Measurements from ENCODE around the gene SIAE. TPM values are rescaled to one million over a fixed set of nuclear protein-coding genes. Genes with fewer than 3 reads are reported as not detected.
A peak's percentile ranks its signal among the peaks of the same experiment; 100 is the strongest.

Gene SIAE
- total RNA-seq, 1 donor from 2014 or later, result 4.8 TPM

DNA sequence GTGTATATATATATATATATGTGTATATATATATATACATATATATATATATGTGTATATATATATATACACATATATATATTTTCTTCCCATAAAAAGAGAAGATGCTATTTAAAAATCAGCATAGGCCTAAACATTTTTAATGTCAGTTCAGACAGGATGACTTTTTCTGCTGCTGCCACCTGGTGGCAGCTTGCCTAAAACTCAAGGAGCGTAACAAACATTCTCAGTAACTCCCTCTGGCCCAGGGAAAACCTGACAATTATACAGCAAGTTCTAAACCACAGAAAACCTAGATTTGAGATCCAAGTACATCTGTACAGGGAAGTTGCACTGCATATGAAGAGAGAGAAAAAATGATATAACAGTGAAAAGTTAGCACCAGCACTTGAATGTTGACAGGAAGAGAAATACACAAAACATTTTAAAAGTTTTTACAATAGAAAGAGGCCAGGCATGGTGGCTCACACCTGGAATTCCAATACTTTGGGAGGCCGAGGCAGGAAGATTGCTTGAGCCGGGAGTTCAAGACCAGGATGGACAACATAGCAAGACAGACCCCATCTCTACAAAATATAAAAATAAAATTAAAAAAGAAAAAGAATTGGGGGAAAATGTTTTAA, 87.2 kb downstream of the SIAE start:
- no peak overlapping the region for H3K27ac ChIP-seq
- intact Hi-C loops (cut with DNase I), result loop anchor here (2.0 to 10.0 kb wide), 2 partner anchors 172 to 512 kb away; no protein-coding TSS in a partner anchor
- H3K36me3 ChIP-seq, result no peaks in the 10 kb centered on the region
- TF ChIP-seq CTCF (IDR thresholded peaks at IDR 0.05), result peak; percentile 26 to 56 (median 45)
- H3K27me3 ChIP-seq, result no peaks in the 10 kb centered on the region
- DNase-seq (ENCODE audit: low spot score in 2 of 2), result no peak
- no peaks in the 10 kb centered on the region for H3K9me3 ChIP-seq
- H3K4me3 ChIP-seq, result no peak overlapping the region
- no peaks in the 10 kb centered on the region for H3K4me1 ChIP-seq

DNA sequence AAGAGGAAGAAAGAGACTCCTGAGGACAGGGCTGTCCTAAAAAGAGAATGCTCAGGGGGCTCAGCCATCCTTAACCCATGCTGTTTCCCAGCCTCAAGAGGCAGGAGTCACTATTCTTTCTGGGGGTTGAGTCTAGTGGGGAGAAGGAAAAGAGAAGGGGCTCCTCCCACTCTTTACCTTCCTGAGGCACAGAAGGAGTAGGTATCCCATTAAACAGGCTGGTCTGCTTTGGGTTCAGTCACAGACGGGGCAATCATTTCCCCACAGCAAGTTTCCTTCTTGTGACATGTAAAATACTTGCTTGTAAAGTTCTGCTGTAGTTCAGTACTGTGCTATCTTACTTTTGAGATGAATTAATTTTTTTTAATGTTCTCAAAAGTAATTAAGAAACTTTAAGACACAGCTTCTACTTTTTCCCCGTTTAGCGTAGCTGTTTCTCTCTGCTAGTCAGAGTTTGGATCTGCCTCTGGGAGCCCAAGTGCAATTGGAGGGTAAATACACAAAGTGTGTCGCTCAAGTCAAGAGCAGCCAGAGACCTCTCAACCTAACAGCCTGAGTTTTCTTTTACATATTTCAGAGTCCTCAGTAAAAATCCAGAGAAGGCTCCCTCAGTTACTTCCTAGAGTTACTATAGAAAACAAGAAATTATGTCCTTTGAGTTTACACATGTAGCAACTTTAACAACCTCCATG, 88.7 kb downstream of the SIAE start:
- no peaks in the 10 kb centered on the region for H3K27me3 ChIP-seq
- no peak for TF ChIP-seq CTCF (IDR thresholded peaks at IDR 0.05)
- intact Hi-C loops (cut with DNase I), result loop anchor here (10.0 kb wide), 1 partner anchor 510 kb away; no protein-coding TSS in a partner anchor
- H3K36me3 ChIP-seq, result no peaks in the 10 kb centered on the region
- DNase-seq (ENCODE audit: low spot score in 2 of 2), result no peak
- H3K4me1 ChIP-seq, result no peaks in the 10 kb centered on the region
- no peak overlapping the region for H3K27ac ChIP-seq
- H3K9me3 ChIP-seq, result no peaks in the 10 kb centered on the region
- no peak overlapping the region for H3K4me3 ChIP-seq

DNA sequence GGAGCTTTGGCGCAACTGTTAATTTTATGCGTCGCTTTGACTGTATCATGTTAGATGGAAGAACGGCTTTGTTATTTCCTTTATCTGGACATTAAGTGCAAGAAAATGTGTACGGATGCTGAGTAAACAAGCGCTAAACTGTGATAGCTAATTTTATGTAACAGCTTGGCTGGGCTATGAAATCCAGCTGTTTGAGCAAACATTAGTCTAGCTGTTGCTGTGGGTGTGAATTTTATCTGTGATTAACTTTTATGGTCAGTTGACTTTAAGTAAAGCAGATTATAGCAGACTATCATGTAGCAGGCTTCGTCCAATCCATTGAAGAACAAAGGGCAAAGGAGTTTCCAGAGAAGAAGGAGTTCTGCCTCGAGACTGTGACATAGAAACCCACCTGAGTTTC, 89.8 kb downstream of the SIAE start:
- intact Hi-C loops (cut with DNase I), result loop anchor here (10.0 kb wide), 1 partner anchor 509 kb away; no protein-coding TSS in a partner anchor
- no peaks in the 10 kb centered on the region for H3K36me3 ChIP-seq
- H3K4me3 ChIP-seq, result no peak overlapping the region
- no peaks in the 10 kb centered on the region for H3K9me3 ChIP-seq
- no peaks in the 10 kb centered on the region for H3K27me3 ChIP-seq
- no peaks in the 10 kb centered on the region for H3K4me1 ChIP-seq
- no peak for DNase-seq (ENCODE audit: low spot score in 2 of 2)
- no peak for TF ChIP-seq CTCF (IDR thresholded peaks at IDR 0.05)
- no peak overlapping the region for H3K27ac ChIP-seq

Other genes with a start within 250 kb of the SIAE start
- gene OR8B4, start 248.9 kb downstream of the SIAE start, total RNA-seq, result not detected
- gene OR8B8, start 228.0 kb downstream of the SIAE start, total RNA-seq, result not detected
- not detected for gene OR8B12, start 130.1 kb downstream of the SIAE start, total RNA-seq
- gene OR8A1, start 103.7 kb downstream of the SIAE start, total RNA-seq, result not detected
- gene PANX3, start 62.3 kb downstream of the SIAE start, total RNA-seq, result not detected
- gene TBRG1, start 50.9 kb downstream of the SIAE start, total RNA-seq, result 21.2 TPM
- gene SPA17, start 165 bp upstream of the SIAE start, total RNA-seq, result not detected
- gene NRGN, start 66.2 kb upstream of the SIAE start, total RNA-seq, result 5.3 TPM
- not detected for gene VSIG2, start 78.5 kb upstream of the SIAE start, total RNA-seq
- gene ESAM, start 88.6 kb upstream of the SIAE start, total RNA-seq, result 257 TPM
- 21.4 TPM for gene MSANTD2, start 126.7 kb upstream of the SIAE start, total RNA-seq
- gene ROBO3, start 191.7 kb upstream of the SIAE start, total RNA-seq, result 37.5 TPM
- 51.5 TPM for gene ROBO4, start 224.1 kb upstream of the SIAE start, total RNA-seq
- gene HEPN1, start 245.5 kb upstream of the SIAE start, total RNA-seq, result not detected

All from ascending aorta (tissue), 2 donors.